22Rv1 (cell line): Measurements from ENCODE around the gene ASXL3.

Source experiments
- ZFX ChIP-seq: fragments of 450-650 bp; IDR thresholded peaks from 2 replicates; pipeline ENCODE4 v1.6.1; 2017; ENCODE audit warnings: antibody characterized with exemption, borderline replicate concordance
- TF ChIP-seq, protein P1 (sequence below): fragments of 450-650 bp; IDR thresholded peaks from 2 replicates; pipeline ENCODE4 v1.5.1; 2017; ENCODE audit warnings: mild to moderate bottlenecking

DNA sequence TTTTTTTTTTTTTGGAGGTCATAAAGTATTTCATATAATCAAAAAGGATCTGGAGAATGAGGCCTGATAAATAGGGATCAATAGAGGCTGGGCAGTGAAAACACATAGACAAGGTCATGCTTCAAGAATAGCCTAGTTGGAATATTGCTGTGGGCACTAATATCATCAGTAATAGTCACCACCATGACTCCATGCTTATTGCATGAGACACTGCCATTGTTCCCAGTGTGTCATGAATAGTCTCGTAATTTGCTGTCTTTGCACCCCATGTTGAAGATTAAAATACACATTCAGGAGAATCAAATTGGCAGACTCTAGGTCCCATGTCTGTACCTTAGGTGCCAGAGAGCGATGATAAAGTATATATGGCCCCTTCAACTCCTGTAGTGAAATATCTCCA lies 10.3 kb downstream of the ASXL3 start:
- TF ChIP-seq, protein P1, sequence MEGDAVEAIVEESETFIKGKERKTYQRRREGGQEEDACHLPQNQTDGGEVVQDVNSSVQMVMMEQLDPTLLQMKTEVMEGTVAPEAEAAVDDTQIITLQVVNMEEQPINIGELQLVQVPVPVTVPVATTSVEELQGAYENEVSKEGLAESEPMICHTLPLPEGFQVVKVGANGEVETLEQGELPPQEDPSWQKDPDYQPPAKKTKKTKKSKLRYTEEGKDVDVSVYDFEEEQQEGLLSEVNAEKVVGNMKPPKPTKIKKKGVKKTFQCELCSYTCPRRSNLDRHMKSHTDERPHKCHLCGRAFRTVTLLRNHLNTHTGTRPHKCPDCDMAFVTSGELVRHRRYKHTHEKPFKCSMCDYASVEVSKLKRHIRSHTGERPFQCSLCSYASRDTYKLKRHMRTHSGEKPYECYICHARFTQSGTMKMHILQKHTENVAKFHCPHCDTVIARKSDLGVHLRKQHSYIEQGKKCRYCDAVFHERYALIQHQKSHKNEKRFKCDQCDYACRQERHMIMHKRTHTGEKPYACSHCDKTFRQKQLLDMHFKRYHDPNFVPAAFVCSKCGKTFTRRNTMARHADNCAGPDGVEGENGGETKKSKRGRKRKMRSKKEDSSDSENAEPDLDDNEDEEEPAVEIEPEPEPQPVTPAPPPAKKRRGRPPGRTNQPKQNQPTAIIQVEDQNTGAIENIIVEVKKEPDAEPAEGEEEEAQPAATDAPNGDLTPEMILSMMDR: no peak
- no peak for TF ChIP-seq ZFX
